CD1c-positive myeloid dendritic cell (primary cell): ENCODE data around the gene ADIPOQ.
A peak's percentile ranks its signal among the peaks of the same experiment; 100 is the strongest.
"Not testable (repeated sequence)": the region's sequence is repeated elsewhere in the genome, so short reads cannot be mapped to it uniquely, and the experiment has no call there.

Experiments used
- DNase-seq: peaks from one replicate; pipeline ENCODE4 v3.0.0-alpha.2; 2016; ENCODE audit errors: extremely low spot score

Gene ADIPOQ

DNA sequence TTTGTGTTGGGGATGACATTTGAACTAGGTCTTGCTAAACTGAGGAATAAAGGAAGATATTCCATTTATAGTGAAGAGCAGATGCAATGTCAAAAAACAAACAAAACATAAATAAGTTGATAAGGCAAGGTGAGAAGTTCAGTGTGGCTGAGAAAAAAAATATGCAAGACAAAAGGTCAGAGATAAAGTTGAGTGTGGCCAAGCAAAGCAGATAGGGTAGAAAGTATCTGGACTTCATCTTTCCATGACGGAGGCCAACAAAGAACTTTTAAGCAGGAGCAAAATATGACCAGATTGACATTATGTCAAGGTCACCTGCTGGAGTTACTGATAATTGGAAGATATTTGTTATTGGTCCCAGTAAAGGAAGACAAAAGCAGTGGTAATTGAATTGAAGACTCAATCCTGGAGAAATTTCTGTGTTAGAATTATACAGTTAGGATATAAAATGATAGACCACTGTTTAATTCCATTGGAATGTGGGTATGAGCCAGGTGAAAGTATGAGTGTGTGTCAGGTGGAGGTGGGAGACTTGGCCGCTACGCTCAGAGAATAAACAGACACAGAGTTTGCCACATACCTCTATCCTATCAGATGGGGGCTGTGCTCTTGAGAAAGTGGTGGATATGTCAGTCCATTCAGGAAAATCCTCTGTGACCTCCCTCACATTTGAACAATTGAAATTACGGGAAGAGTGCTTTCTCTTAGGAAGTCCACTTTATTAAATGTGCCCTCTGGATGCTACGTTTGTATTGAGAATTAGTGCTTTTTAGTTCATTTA lies 28.1 kb downstream of the ADIPOQ start:
- no peak for DNase-seq

DNA sequence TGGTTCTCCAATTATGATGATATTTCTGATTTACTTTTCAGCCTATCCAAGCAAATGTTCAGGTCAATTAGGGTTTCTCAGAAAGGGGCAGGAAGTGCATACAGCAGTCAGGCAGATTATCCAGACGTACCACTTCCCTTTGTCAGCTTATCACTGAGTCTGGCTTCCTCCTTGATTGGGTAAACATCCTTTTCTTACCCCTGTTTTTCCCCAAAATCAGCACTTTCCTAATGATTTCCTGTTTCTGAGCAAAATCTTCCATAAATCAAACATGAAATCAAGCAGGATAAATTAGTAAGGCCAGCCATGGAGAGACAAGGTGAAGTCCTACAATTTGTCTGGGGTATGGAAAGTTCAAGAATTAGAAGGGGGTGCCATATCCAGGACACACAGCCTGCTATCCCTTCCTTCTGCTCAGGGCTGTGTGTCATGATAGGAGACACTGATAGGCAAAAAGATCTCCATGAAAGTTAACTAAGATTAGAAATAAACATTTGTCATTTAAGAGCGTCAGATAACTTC lies 29.0 kb downstream of the ADIPOQ start:
- peak; percentile 34 for DNase-seq

DNA sequence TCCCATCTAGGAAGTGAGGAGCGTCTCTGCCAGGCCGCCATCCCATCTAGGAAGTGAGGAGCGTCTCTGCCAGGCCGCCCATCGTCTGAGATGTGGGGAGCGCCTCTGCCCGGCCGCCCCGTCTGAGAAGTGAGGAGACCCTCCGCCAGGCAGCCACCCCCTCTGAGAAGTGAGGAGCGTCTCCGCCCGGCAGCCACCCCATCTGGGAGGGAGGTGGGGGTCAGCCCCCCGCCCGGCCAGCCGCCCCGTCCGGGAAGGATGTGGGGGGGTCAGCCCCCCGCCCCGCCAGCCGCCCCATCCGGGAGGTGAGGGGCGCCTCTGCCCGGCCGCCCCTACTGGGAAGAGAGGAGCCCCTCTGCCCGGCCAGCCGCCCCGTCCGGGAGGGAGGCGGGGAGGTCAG lies 31.3 kb downstream of the ADIPOQ start:
- DNase-seq, result not testable (repeated sequence)

DNA sequence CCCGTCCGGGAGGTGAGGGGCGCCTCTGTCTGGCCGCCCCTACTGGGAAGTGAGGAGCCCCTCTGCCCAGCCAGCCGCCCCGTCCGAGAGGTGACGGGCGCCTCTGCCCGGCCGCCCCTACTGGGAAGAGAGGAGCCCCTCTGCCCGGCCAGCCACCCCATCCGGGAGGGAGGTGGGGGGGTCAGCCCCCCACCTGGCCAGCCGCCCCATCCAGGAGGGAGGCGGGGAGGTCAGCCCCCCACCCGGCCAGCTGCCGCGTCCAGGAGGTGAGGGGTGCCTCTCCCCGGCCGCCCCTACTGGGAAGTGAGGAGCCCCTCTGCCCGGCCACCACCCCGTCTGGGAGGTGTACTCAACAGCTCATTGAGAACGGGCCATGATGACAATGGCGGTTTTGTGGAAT lies 31.7 kb downstream of the ADIPOQ start:
- not testable (repeated sequence) for DNase-seq

DNA sequence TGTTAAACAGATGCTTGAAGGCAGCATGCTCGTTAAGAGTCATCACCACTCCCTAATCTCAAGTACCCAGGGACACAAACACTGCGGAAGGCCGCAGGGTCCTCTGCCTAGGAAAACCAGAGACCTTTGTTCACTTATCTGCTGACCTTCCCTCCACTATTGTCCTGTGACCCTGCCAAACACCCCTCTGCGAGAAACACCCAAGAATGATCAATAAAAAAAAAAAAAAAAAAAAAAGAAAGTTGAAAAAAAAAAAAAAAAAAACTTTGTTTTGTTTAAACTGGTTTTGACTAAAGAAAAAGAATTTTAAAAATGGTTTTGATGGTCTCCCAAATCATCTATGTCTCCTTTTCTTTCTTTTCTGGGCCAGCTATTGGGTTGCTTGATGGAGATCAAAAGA lies 32.3 kb downstream of the ADIPOQ start:
- not testable (repeated sequence) for DNase-seq

DNA sequence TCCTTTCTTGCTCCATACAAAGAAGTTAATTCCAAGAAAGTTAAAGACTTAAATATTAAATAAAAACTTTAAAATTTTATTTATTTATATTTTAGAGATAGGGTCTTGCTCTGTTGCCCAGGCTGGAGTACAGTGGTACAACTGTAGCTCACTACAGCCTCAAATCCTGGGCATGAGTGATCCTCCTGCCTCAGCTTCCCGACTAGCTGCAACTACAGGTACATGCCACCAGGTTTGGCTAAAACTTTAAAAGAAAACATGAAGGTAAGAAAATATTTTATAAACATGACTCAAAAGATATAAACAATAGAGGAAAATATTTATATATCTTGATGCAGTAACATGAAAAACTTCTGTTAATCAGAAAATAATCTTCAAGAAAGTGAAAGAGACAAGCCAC lies 33.2 kb downstream of the ADIPOQ start:
- no peak for DNase-seq

DNA sequence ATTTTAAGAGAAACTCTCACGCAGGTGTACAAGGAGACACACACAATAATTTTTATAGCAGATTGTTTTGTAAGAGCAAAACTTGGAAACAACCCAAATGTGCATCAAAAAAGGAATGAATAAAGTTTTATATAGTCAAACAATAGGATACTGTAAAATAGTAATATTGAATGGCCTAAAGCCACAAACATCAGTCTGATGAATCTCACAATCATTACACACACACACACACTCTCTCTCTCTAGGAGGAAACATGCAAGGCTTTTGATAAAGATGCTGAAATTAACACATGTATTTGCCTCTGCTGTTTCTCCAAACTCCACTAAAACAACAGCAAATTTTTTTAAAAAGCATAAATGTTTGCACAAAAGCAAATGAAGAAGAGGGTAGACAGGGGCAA lies 37.3 kb downstream of the ADIPOQ start:
- no peak for DNase-seq

DNA sequence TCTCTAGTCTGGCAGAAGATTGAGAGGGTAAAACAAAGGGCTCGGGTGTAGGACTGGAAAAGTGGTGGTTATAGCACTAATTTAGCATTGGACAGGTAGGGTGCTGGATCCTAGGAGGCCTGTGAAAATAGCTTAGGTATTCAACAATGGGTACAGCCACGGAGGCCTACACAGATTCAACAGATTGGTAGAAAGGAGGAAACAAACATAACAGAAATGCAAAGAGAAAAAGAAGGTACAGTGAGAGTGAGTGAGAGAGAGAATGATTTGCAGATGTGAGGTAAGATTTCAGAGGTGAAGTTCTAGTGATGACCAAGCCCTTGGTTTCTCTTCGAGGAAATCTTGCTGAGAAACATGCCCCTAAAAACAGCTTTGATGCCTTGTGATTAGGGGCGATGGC lies 37.9 kb downstream of the ADIPOQ start:
- no peak for DNase-seq

DNA sequence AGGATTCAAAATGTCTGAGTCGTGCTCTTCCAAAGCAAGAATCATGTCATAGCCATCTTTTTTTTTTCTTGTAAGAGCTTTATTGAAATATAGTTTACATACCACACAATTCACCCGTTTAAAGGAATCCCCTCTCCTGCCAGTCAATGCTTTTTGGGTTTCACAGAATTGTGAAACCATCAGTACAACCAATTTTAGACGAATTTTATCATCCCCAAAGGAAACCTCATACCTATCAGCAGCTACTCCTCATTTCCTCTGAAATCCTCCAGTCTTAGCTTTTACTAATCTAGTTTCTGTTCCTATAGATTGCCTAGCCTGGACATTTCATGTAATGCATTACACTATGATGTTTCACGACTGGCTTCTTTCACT lies 39.6 kb downstream of the ADIPOQ start:
- peak; percentile 59 for DNase-seq

DNA sequence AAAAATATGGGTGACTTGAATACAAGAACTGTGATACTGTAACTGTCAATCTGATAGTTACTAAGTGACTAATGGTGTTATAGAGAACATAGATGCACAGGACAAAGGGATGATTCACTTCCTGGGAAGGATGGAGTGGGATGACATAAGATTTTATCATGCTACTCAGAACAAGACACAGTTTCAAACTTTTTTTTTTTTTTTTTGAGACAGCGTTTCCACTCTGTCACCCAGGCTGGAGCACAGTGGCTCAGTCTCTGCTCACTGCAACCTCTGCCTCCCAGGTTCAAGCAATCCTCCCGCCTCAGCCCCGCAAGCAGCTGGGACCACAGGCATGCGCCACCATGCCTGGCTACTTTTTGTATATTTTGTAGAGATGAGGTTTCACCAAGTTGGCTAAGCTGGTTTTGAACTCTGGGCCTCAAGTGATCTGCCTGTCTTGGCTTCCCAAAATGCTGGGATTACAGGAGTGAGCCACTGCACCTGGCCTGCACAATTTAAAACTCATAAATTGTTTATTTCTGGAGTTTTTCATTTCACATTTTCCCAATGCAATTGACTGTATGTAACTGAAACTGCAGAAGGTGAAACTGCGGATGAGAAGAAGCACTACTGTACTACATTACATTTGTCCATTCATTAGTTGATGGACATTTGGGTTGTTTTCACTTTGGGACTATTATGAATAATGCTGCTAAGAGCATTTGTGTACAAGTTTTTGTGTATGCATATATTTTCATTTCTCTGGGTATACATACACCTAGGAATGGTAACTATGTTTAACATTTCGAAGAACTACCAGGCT lies 40.6 kb downstream of the ADIPOQ start:
- DNase-seq, result peak; percentile 70

DNA sequence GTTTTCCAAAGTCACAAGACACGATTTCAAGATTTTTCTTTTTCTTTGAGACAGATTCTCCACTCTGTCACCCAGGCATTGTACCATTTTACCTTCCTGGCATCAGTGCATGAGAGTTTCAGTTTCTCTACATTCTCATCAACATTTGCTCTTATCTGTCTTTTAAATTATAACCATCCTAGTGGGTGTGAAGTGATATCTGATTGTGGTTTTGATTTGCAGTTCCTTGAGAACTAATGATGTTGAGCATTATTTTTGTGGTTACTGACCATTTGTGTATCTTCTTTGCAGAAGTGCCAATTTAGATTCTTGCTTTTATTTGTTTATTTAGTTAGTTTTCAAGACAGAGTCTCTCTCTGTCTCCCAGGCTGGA lies 41.2 kb downstream of the ADIPOQ start:
- no peak for DNase-seq

DNA sequence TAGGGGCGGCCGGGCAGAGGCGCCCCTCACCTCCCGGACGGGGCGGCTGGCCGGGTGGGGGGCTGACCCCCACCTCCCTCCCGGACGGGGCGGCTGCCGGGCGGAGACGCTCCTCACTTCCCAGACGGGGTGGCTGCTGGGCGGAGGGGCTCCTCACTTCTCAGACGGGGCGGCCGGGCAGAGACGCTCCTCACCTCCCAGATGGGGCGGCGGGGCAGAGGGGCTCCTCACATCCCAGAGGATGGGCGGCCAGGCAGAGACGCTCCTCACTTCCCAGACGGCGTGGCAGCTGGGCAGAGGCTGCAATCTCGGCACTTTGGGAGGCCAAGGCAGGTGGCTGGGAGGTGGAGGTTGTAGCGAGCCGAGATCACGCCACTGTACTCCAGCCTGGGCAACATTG lies 42.4 kb downstream of the ADIPOQ start:
- not testable (repeated sequence) for DNase-seq

DNA sequence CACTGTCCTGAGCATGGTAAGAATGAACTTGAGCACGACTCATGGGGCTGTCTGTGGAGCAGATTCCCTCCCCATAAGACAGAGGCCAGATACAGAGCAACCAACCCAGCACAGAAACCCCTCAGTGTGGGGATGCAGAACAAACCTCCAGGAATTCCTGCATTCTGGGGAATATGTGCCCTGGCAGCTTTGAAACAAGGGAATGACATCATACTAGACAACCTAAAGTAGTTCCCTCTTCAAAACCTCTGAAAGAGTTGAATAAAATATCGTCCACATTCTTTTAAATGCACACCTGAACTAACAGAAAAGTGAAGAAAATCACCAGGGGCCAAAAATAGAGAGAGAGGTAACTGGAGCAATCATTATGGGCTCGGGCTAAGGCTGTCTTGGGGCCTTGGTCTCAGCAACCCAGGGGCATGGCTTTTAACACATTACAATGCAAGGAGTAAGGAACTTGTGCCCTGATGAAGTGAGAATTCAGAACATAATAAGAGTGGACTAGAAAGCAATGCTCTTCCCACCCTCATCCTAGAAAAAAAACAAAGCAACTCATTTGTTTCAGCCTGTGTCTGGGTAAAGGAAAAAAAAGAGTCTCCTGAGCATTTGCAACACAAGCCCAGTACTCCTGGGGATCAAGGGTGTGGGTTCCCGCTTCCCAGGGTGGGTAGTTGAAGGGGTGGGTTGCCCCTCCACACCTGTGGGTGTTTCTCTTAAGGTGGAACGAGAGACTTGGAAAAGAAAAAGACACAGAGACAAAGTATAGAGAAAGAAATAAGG lies 43.9 kb downstream of the ADIPOQ start:
- no peak for DNase-seq

DNA sequence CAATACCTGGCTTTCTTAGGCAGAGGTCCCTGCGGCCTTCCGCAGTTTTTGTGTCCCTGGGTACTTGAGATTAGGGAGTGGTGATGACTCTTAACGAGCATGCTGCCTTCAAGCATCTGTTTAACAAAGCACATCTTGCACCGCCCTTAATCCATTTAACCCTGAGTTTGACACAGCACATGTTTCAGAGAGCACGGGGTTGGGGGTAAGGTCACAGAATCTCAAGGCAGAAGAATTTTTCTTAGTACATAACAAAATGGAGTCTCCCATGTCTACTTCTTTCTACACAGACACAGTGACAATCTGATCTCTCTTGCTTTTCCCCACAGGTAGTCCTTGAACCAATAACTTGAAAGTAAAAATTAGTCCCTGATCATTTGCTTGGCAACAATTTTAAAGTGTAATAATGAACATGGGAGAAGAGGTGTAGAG lies 45.0 kb downstream of the ADIPOQ start:
- DNase-seq, result not testable (repeated sequence)

DNA sequence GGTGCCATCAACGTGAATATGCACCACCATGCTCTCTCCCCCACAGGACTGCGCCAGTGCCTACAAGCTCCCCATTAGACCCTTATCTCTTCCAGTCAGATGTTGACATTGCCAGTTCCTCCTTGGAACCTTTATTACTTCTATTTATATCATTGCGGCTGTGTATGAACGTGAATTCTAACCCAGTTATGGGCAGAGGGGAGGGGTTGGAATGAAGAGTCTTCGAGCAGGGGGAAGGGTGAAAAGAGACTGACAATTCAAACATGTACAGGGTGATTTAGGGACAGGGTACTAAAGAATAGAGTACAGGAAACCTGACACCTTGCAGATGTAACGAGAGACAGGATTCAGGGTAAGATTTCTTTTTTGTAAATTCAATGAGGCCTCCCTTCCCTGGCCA lies 46.1 kb downstream of the ADIPOQ start:
- no peak for DNase-seq

DNA sequence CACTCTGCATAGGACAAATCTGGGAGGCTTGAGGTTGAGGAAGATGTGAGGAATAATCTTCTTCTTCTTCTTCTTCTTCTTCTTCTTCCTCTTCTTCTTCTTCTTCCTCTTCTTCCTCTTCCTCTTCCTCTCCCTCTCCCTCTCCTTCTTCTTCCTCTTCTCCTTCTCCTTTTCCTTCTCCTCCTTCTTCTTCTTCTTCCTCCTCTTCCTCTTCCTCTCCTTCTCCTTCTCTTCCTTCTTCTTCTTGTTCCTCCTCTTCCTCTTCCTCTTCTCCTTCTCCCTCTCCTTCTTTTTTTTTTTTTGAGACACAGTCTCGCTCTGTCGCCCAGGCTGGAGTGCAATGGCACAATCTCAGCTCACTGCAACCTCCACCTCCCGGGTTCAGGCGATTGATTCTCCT lies 47.2 kb downstream of the ADIPOQ start:
- DNase-seq, result not testable (repeated sequence)

DNA sequence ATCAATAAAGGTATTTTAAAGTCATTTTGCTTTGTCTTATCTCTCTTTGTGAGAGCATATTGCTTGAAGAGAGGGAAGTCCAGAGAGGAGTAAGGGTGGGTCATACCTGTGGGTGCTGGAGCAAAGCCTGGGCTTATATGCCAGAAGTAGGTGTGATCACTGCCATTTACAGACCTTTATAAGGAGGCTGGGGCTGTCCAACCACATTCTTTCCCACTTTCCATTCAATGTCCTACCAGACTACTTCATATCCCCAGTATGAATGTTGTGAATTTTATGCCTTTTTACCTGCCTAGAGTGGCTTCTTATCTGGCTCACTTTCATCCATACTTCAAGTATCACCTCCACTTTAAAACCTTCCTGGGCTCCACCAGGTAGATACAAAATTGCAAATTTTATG lies 48.4 kb downstream of the ADIPOQ start:
- DNase-seq, result no peak

DNA sequence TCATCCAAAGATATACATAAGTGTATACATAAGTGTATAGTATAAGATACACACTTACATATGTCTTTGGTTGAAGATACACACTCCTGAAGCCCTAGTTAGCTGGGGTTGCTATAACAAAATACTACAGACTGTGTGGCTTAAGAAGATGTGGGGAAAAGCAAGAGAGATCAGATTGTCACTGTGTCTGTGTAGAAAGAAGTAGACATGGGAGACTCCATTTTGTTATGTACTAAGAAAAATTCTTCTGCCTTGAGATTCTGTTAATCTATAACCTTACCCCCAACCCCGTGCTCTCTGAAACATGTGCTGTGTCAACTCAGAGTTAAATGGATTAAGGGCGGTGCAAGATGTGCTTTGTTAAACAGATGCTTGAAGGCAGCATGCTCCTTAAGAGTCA lies 50.6 kb downstream of the ADIPOQ start:
- DNase-seq, result not testable (repeated sequence)

DNA sequence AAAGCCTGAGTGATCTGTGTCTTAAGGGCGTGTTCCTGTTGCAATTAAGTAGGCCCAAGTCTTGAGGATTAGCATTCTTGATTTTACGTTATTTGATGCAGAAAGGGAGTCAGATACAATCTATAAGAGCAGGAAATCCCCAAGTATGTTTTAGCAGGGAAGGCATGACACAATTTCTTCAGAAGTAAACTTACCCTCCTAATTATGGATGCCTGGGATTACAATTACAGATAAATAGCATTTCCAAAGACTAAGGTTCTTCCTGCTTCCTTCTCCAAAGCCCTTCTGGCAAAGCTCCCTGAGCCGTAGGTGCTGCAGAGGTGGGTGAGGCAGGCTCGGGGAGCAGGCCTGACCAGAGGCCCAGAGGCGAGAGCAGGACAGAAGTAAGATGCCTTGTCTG lies 52.9 kb downstream of the ADIPOQ start:
- no peak for DNase-seq

DNA sequence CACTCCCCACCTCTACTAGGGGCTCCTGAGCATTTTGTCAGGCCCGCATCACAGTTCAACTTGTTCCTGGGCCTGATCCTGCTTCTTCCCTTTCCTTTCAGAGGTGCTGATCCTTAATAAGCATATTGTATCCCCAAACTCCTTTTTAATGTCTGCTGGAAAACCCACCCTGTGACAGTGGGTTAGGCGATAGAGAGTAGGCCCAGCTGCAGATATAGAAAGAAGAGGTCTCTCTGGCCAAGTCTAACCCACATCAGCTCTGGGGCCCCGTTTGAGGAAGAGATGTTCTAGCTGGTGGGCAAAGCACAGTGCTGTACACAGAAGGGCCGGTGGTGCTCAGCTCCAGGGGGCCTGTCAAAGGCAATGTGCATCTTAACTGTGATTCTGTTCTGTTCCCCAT lies 53.5 kb downstream of the ADIPOQ start:
- DNase-seq, result no peak

DNA sequence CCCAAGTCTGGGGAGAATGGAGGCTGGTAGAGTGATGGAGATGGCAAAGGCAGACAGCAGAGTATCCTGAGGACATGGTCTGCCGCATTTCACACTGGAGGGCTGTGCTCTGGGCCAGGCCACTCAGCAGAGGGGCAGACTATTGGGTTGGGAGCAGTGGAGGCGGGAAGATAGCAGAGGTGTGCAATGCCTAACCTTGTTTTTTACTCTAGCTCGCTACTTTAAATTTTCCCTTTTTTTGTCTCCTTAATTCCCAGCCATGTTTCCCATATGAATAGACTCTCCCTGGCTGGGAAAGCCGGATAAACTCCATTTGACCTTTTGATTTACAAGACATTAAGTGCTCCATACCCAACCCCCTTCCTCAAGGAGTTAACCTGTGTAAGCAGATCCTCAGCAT lies 54.4 kb downstream of the ADIPOQ start:
- no peak for DNase-seq

DNA sequence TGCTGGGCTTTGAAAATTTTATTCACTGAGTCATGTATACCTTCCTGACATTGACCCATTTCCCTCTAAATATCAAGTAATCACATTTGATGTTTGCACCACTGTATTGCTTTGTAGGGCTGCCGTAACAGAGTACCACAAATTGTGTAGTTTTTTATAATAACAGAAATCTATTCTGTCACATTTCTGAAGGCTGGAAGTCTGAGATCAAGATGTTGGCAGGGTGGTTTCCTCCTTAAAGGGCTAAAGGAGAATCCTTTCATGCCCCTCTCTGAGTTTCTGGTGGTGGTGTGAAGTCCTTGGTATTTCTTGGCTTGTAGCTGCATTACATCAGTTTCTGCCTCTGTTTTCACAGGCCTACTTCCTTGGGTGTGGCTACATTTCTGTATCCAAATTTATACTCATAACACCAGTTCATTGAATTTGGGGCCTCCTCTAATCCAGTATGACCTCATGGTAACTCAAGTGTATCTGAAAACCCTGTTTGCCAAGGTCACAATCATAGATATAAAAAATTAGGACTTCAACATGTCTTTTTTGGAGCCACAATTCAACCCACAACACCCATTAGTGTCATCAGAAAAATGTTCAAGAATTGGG lies 58.7 kb downstream of the ADIPOQ start:
- no peak for DNase-seq
